Loucy (cell line): Measurements from ENCODE around the gene C9orf85.

Source experiments
- H2AFZ ChIP-seq: fragments of 200-600 bp; sonication (generic); 2 replicates; pipeline ENCODE4 v1.6.0; 2016; ENCODE audit warnings: antibody characterized with exemption, mild to moderate bottlenecking, low read length, moderate library complexity
- H3F3A ChIP-seq: fragments of 200-600 bp; 2 replicates; pipeline ENCODE4 v1.6.0; 2016; ENCODE audit warnings: antibody characterized with exemption, low read depth, mild to moderate bottlenecking
- H3K27me3 ChIP-seq: fragments of 200-600 bp; sonication (generic); 2 replicates; pipeline ENCODE4 v1.6.1; 2014; ENCODE audit warnings: low read length, mild to moderate bottlenecking; ENCODE audit not compliant: insufficient read depth, poor library complexity, severe bottlenecking
- H3K36me3 ChIP-seq: fragments of 200-600 bp; sonication (generic); 2 replicates; pipeline ENCODE4 v1.6.1; 2016; ENCODE audit warnings: low read length; ENCODE audit not compliant: insufficient read depth
- H3K4me1 ChIP-seq: fragments of 200-600 bp; sonication (generic); 2 replicates; pipeline ENCODE4 v1.5.1; 2014; ENCODE audit warnings: low read length, mild to moderate bottlenecking; ENCODE audit not compliant: insufficient read depth, poor library complexity, severe bottlenecking
- H3K4me2 ChIP-seq: fragments of 200-600 bp; sonication (generic); 2 replicates; pipeline ENCODE4 v1.6.0; 2014; ENCODE audit warnings: antibody characterized with exemption, low read length, low read depth, mild to moderate bottlenecking; ENCODE audit not compliant: poor library complexity, severe bottlenecking
- H3K4me3 ChIP-seq: fragments of 200-600 bp; sonication (generic); 2 replicates; pipeline ENCODE4 v1.5.1; 2014; ENCODE audit warnings: low read length, mild to moderate bottlenecking, mixed read lengths; ENCODE audit not compliant: poor library complexity, severe bottlenecking
- H3K79me2 ChIP-seq: fragments of 200-600 bp; sonication (generic); 2 replicates; pipeline ENCODE4 v1.6.1; 2014; ENCODE audit warnings: low read length; ENCODE audit not compliant: insufficient read depth
- H3K9ac ChIP-seq: fragments of 200-600 bp; sonication (generic); 2 replicates; pipeline ENCODE4 v1.6.0; 2014; ENCODE audit warnings: mild to moderate bottlenecking, low read depth, low read length, moderate library complexity; ENCODE audit not compliant: poor library complexity, severe bottlenecking
- H3K9me2 ChIP-seq: fragments of 200-600 bp; sonication (generic); replicated peaks from 2 replicates; pipeline ENCODE4 v1.6.1; 2016; ENCODE audit warnings: low read depth, low read length, mixed read lengths
- H3K9me3 ChIP-seq: fragments of 200-600 bp; sonication (generic); 2 replicates; pipeline ENCODE4 v1.6.1; 2014; ENCODE audit warnings: mild to moderate bottlenecking, antibody characterized with exemption, low read length, low read depth; ENCODE audit not compliant: insufficient read depth
- H4K20me1 ChIP-seq: fragments of 200-600 bp; sonication (generic); 2 replicates; pipeline ENCODE4 v1.6.0; 2014; ENCODE audit warnings: antibody characterized with exemption, low read length, mild to moderate bottlenecking; ENCODE audit not compliant: insufficient read depth, poor library complexity, severe bottlenecking
- EZH2phosphoT487 ChIP-seq: fragments of 200-600 bp; IDR thresholded peaks from 2 replicates; pipeline ENCODE4 v1.6.1; 2018; ENCODE audit warnings: antibody characterized with exemption, mild to moderate bottlenecking, moderate library complexity, borderline replicate concordance
- TF ChIP-seq, protein P1 (sequence below): fragments of 200-600 bp; sonication (generic); conservative IDR thresholded peaks from 2 replicates; pipeline ENCODE4 v1.5.1; 2014; ENCODE audit warnings: mild to moderate bottlenecking, antibody characterized with exemption, low read length

C9orf85 gene

DNA sequence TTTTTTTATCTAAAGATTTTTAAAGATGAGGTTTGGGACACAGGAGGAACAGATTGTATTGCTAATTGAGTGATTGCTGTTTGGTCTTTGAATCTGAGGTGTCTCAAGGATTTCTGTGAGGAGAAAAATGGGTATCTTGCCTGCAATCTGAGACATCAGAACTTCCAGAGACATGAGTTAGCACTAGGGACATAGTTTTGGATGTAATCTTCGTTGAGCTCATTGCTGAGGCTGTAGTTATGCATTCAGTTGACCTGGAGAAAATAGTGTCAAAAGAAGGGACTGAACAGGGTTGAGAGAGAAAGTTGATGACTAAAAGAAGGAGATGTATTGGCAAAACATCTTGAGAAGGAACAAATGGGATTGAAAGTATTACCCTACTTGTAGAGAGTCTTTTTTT is 24.6 kb downstream of the C9orf85 start:
- Histone ChIP-seq H3K4me3 (no peak overlapping the region), H3K36me3 (no peaks in the 10 kb centered on the region), H3K79me2 (peaks cover 27% of the 10 kb centered on the region), H2AFZ (no peak overlapping the region), H3K4me1 (peaks cover under 1% of the 10 kb centered on the region), H3K9me3 (no peaks in the 10 kb centered on the region), H3F3A (no peaks in the 10 kb centered on the region), H3K4me2 (no peak overlapping the region), H3K27me3 (no peaks in the 10 kb centered on the region), H4K20me1 (peaks cover 3% of the 10 kb centered on the region), H3K9ac (no peak overlapping the region), H3K9me2 (no peaks in the 10 kb centered on the region)
- TF ChIP-seq, protein P1, sequence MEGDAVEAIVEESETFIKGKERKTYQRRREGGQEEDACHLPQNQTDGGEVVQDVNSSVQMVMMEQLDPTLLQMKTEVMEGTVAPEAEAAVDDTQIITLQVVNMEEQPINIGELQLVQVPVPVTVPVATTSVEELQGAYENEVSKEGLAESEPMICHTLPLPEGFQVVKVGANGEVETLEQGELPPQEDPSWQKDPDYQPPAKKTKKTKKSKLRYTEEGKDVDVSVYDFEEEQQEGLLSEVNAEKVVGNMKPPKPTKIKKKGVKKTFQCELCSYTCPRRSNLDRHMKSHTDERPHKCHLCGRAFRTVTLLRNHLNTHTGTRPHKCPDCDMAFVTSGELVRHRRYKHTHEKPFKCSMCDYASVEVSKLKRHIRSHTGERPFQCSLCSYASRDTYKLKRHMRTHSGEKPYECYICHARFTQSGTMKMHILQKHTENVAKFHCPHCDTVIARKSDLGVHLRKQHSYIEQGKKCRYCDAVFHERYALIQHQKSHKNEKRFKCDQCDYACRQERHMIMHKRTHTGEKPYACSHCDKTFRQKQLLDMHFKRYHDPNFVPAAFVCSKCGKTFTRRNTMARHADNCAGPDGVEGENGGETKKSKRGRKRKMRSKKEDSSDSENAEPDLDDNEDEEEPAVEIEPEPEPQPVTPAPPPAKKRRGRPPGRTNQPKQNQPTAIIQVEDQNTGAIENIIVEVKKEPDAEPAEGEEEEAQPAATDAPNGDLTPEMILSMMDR, result no peak
- TF ChIP-seq EZH2phosphoT487, result no peak

DNA sequence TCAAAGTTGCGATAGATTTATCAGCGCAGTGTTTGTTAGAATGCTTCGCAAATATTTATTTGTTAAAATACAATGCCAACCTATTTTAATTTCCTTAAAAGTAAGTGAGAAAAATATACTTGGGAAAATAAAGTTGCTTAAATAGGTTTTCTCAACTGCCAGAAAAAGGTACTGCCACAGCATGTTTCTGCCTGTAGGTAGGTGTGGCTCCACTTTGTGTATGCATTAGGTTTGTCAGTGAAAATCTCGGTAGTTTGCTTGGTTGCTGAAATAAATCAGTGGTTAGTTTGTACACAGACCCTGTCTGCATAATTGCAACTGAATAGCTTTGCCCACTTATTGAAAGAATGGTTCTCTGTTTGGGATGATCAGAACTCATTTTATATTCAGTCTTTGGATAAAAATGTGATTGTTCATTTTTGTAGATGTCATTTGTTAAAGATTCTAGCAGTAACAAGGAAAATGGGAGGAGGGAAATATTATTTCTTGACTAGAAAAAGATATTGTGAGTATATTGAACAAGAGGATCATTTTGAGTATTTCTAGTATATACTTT is 25.7 kb downstream of the C9orf85 start:
- Histone ChIP-seq H3K79me2 (peaks cover 30% of the 10 kb centered on the region), H4K20me1 (no peaks in the 10 kb centered on the region), H3K4me2 (no peak overlapping the region), H3K9me3 (no peaks in the 10 kb centered on the region), H2AFZ (no peak overlapping the region), H3K27me3 (no peaks in the 10 kb centered on the region), H3F3A (no peaks in the 10 kb centered on the region), H3K4me1 (peaks cover 7% of the 10 kb centered on the region), H3K9ac (no peak overlapping the region), H3K9me2 (no peaks in the 10 kb centered on the region), H3K36me3 (no peaks in the 10 kb centered on the region), H3K4me3 (no peak overlapping the region)
- TF ChIP-seq, protein P1, result no peak
- no peak for TF ChIP-seq EZH2phosphoT487

DNA sequence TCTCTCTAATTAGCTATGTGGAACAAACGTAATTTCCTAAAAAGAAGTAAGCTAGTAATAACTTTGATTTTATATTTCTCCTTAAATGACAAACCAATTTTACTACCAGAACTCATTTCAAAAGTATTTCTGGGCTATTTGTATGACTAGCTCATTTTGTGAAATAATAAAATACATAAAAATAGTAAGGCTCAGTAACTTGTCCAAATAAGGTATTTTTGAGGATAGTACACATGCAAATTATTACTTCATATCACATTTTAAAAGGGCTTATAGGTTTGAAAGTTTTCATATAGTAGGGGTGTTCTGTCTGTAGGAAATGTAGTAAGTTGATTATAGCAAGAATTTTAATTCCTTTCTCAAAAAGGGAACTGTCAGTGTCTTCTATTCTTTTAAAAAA is 26.5 kb downstream of the C9orf85 start:
- Histone ChIP-seq H3K4me2 (no peak overlapping the region), H3K9me2 (no peaks in the 10 kb centered on the region), H3K9me3 (no peaks in the 10 kb centered on the region), H3K4me1 (peaks cover 7% of the 10 kb centered on the region), H3K27me3 (no peaks in the 10 kb centered on the region), H3K4me3 (no peak overlapping the region), H3F3A (no peaks in the 10 kb centered on the region), H3K36me3 (no peaks in the 10 kb centered on the region), H2AFZ (no peak overlapping the region), H3K9ac (no peak overlapping the region), H3K79me2 (peaks cover 30% of the 10 kb centered on the region), H4K20me1 (no peaks in the 10 kb centered on the region)
- TF ChIP-seq EZH2phosphoT487, result no peak
- TF ChIP-seq, protein P1, result no peak
